Fibroblast of lung (primary cell): Measurements from ENCODE around the gene SNRK. TPM values are rescaled to one million over a fixed set of nuclear protein-coding genes. Genes with fewer than 3 reads are reported as not detected.

Source experiments
- DNase-seq, 2 donors: peaks; one replicate each; pipeline versions ENCODE4 v3.0.0 to v3.0.0-alpha.2; 2010; ENCODE audit warnings: low read depth in 2 of 2
- H2AFZ ChIP-seq: 2 replicates; pipeline ENCODE4 v1.5.1; 2012; ENCODE audit warnings: low read length, control low read depth, inconsistent platforms
- H3K27ac ChIP-seq: 2 replicates; pipeline ENCODE4 v1.5.1; 2011; ENCODE audit warnings: low read length, control low read depth; ENCODE audit not compliant: insufficient read depth
- H3K27me3 ChIP-seq: 2 replicates; pipeline ENCODE4 v1.5.1; 2011; ENCODE audit warnings: mild to moderate bottlenecking, low read length; ENCODE audit not compliant: control insufficient read depth, insufficient read depth
- H3K36me3 ChIP-seq: 2 replicates; pipeline ENCODE4 v1.5.1; 2011; ENCODE audit warnings: low read length; ENCODE audit not compliant: control insufficient read depth, insufficient read depth
- H3K4me1 ChIP-seq: 2 replicates; pipeline ENCODE4 v1.5.1; 2011; ENCODE audit warnings: low read length; ENCODE audit not compliant: control insufficient read depth, insufficient read depth; ENCODE audit errors: extremely low read depth
- H3K4me2 ChIP-seq: 2 replicates; pipeline ENCODE4 v1.5.1; 2011; ENCODE audit warnings: low read length, control low read depth; ENCODE audit not compliant: insufficient read depth; ENCODE audit errors: extremely low read depth
- H3K4me3 ChIP-seq, 4 experiments: fragments of 200-600 bp in 1 of 4; sonication (generic) in 1 of 4; replicated peaks in 1 of 4; 2 replicates each; pipeline ENCODE4 v1.5.1; 2011 to 2016; ENCODE audit warnings: low read length in 4 of 4, low read depth in 3 of 4, mild to moderate bottlenecking in 3 of 4, control low read depth in 2 of 4, inconsistent platforms in 1 of 4, mixed read lengths in 1 of 4; ENCODE audit not compliant: insufficient read depth in 1 of 4; ENCODE audit errors: control extremely low read depth in 1 of 4
- H3K79me2 ChIP-seq: 2 replicates; pipeline ENCODE4 v1.5.1; 2012; ENCODE audit warnings: mild to moderate bottlenecking, low read length, inconsistent platforms; ENCODE audit not compliant: control insufficient read depth, insufficient read depth
- H3K9ac ChIP-seq: 2 replicates; pipeline ENCODE4 v1.5.1; 2011; ENCODE audit warnings: mild to moderate bottlenecking, low read length, control low read depth; ENCODE audit not compliant: insufficient read depth
- H3K9me3 ChIP-seq: 2 replicates; pipeline ENCODE4 v1.5.1; 2012; ENCODE audit warnings: low read depth, low read length; ENCODE audit not compliant: control insufficient read depth, insufficient read depth
- H4K20me1 ChIP-seq: 2 replicates; pipeline ENCODE4 v1.5.1; 2011; ENCODE audit warnings: low read length; ENCODE audit not compliant: control insufficient read depth, insufficient read depth; ENCODE audit errors: extremely low read depth
- EZH2 ChIP-seq: IDR thresholded peaks from 2 replicates; pipeline ENCODE4 v1.5.1; 2012; ENCODE audit warnings: low read length, control low read depth, mild to moderate bottlenecking; ENCODE audit errors: missing control alignments
- polyA plus RNA-seq, 2 donors: library from polyadenylated mRNA; depleted of rRNA in 1 of 2; stranded (reverse) in 1 of 2; unstranded in 1 of 2; fragments of >200 nt; gene quantifications; 2 replicates each; pipeline ENCODE4 v1.2.1, GENCODE V29; 2011 to 2012; ENCODE audit warnings: missing spikeins in 1 of 2
- total RNA-seq: library from RNA; depleted of rRNA; stranded (reverse); fragments of >200 nt; gene quantifications from 2 replicates; pipeline ENCODE4 v1.2.1, GENCODE V29; 2014
- TF ChIP-seq, protein P1 (sequence below), 2 donors: IDR thresholded peaks in 1 of 2; conservative IDR thresholded peaks in 1 of 2; 1 replicate in 1 of 2; 2 replicates in 1 of 2; pipeline ENCODE4 v1.5.1; 2011 to 2012; ENCODE audit warnings: low read length in 2 of 2, control low read depth in 1 of 2, inconsistent platforms in 1 of 2, low read depth in 1 of 2, mild to moderate bottlenecking in 1 of 2

The SNRK gene
- total and polyA plus RNA-seq, 2 donors (not counting 1 experiment from before 2014, with no cell fraction given), result 11.9 to 22.6 TPM

DNA sequence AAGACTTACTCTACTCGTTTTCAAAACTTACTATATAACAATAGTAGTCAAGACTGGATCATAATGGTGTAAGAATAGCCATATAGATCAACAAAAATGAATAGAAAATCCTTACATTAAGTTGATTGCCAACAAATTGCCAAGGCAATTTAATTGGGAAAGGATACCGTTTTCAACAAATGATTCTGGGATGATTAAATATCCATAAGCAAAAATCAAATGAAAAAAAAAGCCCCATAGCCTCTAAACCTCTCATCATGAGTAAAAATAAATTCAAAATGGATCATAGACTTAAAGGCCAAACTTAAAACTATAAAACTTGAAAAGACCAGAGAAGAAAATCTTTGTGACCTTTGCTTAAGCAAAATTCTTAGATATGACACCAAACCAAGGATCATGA is 5.3 kb upstream of the SNRK start:
- H3K4me1 ChIP-seq, result no peaks in the 10 kb centered on the region
- no peaks in the 10 kb centered on the region for H4K20me1 ChIP-seq
- H2AFZ ChIP-seq, result no peak overlapping the region
- no peak overlapping the region for H3K4me2 ChIP-seq
- no peaks in the 10 kb centered on the region for H3K79me2 ChIP-seq
- no peak overlapping the region for H3K27ac ChIP-seq
- no peak overlapping the region for H3K9ac ChIP-seq
- no peak for TF ChIP-seq EZH2
- TF ChIP-seq, protein P1, sequence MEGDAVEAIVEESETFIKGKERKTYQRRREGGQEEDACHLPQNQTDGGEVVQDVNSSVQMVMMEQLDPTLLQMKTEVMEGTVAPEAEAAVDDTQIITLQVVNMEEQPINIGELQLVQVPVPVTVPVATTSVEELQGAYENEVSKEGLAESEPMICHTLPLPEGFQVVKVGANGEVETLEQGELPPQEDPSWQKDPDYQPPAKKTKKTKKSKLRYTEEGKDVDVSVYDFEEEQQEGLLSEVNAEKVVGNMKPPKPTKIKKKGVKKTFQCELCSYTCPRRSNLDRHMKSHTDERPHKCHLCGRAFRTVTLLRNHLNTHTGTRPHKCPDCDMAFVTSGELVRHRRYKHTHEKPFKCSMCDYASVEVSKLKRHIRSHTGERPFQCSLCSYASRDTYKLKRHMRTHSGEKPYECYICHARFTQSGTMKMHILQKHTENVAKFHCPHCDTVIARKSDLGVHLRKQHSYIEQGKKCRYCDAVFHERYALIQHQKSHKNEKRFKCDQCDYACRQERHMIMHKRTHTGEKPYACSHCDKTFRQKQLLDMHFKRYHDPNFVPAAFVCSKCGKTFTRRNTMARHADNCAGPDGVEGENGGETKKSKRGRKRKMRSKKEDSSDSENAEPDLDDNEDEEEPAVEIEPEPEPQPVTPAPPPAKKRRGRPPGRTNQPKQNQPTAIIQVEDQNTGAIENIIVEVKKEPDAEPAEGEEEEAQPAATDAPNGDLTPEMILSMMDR (conservative IDR thresholded peaks at IDR 0.05 in 1 of 2, IDR thresholded peaks at IDR 0.05 in 1 of 2; ENCODE audit: low read depth in 1 of 2, low read length in 2 of 2), result no peak
- H3K36me3 ChIP-seq, result no peaks in the 10 kb centered on the region
- no peak overlapping the region for H3K4me3 ChIP-seq
- H3K9me3 ChIP-seq, result no peaks in the 10 kb centered on the region
- no peak for DNase-seq
- H3K27me3 ChIP-seq, result peaks cover 2% of the 10 kb centered on the region

DNA sequence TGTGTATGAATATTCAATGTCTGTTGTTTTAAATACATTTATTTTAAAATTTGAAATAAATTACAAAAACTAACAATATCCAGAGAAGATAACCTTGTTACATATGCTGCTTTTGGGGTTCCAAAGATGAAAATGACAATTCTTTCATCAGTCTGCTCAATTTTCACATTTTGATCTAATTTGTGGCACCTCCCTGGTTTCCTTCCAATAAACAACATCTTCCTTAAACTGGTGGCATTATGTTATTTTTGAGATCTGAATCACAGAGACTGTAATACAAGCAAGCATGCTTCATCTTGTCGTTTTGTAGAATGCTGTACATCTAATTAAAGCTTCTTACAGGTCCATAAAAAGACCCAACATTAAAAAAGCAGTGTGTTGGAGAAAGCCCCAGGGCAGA is 2.2 kb upstream of the SNRK start:
- Histone ChIP-seq H3K4me3 (no peak overlapping the region), H3K4me1 (peaks cover 2% of the 10 kb centered on the region), H2AFZ (no peak overlapping the region), H3K36me3 (no peaks in the 10 kb centered on the region), H3K4me2 (no peak overlapping the region), H3K27me3 (peaks cover 2% of the 10 kb centered on the region), H4K20me1 (no peaks in the 10 kb centered on the region), H3K79me2 (peaks cover 21% of the 10 kb centered on the region), H3K9me3 (no peaks in the 10 kb centered on the region), H3K27ac (no peak overlapping the region), H3K9ac (no peak overlapping the region)
- DNase-seq, result no peak
- TF ChIP-seq, protein P1 (conservative IDR thresholded peaks at IDR 0.05 in 1 of 2, IDR thresholded peaks at IDR 0.05 in 1 of 2; ENCODE audit: low read depth in 1 of 2, low read length in 2 of 2), result no peak
- no peak for TF ChIP-seq EZH2

DNA sequence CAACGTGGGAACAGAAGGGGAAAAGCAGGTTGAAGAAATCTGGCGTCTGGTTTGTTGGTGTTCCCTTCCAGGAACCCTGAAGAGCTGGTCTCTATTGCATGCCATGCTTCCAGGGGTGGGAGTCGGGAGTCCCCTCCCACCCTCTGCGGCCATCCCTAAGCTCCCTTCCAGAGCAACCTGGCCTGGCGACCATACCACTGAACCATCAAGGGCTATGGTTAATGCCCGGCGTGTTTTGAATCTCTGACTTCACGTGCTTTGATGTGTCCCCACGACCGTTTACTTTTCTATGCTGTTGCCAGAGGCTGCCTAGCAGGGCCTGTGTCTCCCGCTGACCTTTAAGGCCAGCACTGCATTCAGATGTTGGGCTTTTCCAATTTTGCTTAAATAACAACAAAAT is 696 bp upstream of the SNRK start:
- H2AFZ ChIP-seq, result peak overlapping the region; percentile 35
- H3K4me1 ChIP-seq, result peaks cover 10% of the 10 kb centered on the region
- no peaks in the 10 kb centered on the region for H3K36me3 ChIP-seq
- no peak overlapping the region for H3K4me2 ChIP-seq
- no peak for DNase-seq
- TF ChIP-seq, protein P1 (conservative IDR thresholded peaks at IDR 0.05 in 1 of 2, IDR thresholded peaks at IDR 0.05 in 1 of 2; ENCODE audit: low read depth in 1 of 2, low read length in 2 of 2), result no peak
- no peak for TF ChIP-seq EZH2
- no peaks in the 10 kb centered on the region for H3K9me3 ChIP-seq
- H3K79me2 ChIP-seq, result peaks cover 35% of the 10 kb centered on the region
- no peaks in the 10 kb centered on the region for H4K20me1 ChIP-seq
- H3K27ac ChIP-seq, result no peak overlapping the region
- H3K27me3 ChIP-seq, result no peaks in the 10 kb centered on the region
- peak overlapping the region in 2 of 4 experiments; percentile 57 to 70 for H3K4me3 ChIP-seq
- no peak overlapping the region for H3K9ac ChIP-seq
